Tibial artery (tissue), 4 donors: ENCODE results near the gene OLIG1.

Experiments
- DNase-seq, 2 donors: peaks; one replicate each; pipeline ENCODE4 v3.0.0-alpha.2; 2019
- H3K27ac ChIP-seq, 2 donors: fragments of 200-600 bp; sonication (generic) in 1 of 2; 1 replicate in 1 of 2; 2 replicates in 1 of 2; pipeline ENCODE4 v1.5.1; 2018 to 2019; ENCODE audit warnings: mild to moderate bottlenecking in 1 of 2
- H3K27me3 ChIP-seq, 2 donors: fragments of 200-600 bp; sonication (generic) in 1 of 2; one replicate each; pipeline versions ENCODE4 v1.5.1 to v1.6.0; 2016 to 2019
- H3K36me3 ChIP-seq, 3 donors: fragments of 200-600 bp; sonication (generic) in 2 of 3; one replicate each; pipeline ENCODE4 v1.5.1; 2016 to 2019; ENCODE audit warnings: mild to moderate bottlenecking in 2 of 3
- H3K4me1 ChIP-seq, 4 donors: fragments of 200-600 bp; sonication (generic) in 2 of 4; 1 replicate in 3 of 4; 2 replicates in 1 of 4; pipeline ENCODE4 v1.5.1; 2016 to 2019
- H3K4me3 ChIP-seq, 2 donors: fragments of 200-600 bp; sonication (generic) in 1 of 2; 1 replicate in 1 of 2; 2 replicates in 1 of 2; pipeline ENCODE4 v1.5.1; 2018 to 2019; ENCODE audit warnings: mild to moderate bottlenecking in 2 of 2
- H3K9me3 ChIP-seq, 3 donors: fragments of 200-600 bp; sonication (generic) in 1 of 3; one replicate each; pipeline ENCODE4 v1.5.1; 2016 to 2019
- intact Hi-C: fragments of 100-400 bp; cut with DNase I; formaldehyde crosslinking; loops from one replicate; pipeline ENCODE4 v1.15.0; 2023; ENCODE audit warnings: low total_unique reads
- TF ChIP-seq, protein P1 (sequence below), 2 experiments: fragments of 200-600 bp in 1 of 2; fragments of 450-650 bp in 1 of 2; IDR thresholded peaks; one replicate each; pipeline ENCODE4 v1.5.1; 2017 to 2019; ENCODE audit warnings: antibody characterized with exemption in 2 of 2, mild to moderate bottlenecking in 1 of 2, moderate library complexity in 1 of 2

The OLIG1 gene

DNA sequence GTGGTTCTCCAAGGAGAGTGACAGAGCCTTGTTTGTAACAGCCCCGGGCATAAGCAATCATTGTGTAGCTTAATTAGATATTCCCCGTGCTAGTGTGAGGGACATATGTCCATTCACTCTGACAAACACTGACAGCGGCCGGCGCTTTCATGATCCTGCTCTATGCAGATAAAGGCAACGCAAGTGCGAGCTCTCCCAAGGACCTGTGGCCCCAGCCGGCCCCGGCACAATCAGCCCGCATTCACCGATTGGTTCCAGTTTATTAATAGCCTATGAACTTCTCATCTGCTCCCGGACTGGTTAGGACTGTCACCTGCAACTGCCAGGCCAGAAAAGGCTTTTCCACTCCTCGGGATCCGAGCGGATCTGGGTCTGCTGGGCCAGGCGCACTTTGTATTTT lies 18.0 kb upstream of the OLIG1 start:
- no peaks in the 10 kb centered on the region for H3K9me3 ChIP-seq
- no peaks in the 10 kb centered on the region for H3K36me3 ChIP-seq
- H3K4me3 ChIP-seq: no peak overlapping the region
- H3K4me1 ChIP-seq: no peaks in the 10 kb centered on the region
- DNase-seq: no peak
- H3K27ac ChIP-seq: no peak overlapping the region
- TF ChIP-seq, protein P1, sequence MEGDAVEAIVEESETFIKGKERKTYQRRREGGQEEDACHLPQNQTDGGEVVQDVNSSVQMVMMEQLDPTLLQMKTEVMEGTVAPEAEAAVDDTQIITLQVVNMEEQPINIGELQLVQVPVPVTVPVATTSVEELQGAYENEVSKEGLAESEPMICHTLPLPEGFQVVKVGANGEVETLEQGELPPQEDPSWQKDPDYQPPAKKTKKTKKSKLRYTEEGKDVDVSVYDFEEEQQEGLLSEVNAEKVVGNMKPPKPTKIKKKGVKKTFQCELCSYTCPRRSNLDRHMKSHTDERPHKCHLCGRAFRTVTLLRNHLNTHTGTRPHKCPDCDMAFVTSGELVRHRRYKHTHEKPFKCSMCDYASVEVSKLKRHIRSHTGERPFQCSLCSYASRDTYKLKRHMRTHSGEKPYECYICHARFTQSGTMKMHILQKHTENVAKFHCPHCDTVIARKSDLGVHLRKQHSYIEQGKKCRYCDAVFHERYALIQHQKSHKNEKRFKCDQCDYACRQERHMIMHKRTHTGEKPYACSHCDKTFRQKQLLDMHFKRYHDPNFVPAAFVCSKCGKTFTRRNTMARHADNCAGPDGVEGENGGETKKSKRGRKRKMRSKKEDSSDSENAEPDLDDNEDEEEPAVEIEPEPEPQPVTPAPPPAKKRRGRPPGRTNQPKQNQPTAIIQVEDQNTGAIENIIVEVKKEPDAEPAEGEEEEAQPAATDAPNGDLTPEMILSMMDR (IDR thresholded peaks at IDR 0.05): no peak
- H3K27me3 ChIP-seq: peaks cover 0 to 20% of the 10 kb centered on the region in 2 donors
- intact Hi-C loops: no loop called here

DNA sequence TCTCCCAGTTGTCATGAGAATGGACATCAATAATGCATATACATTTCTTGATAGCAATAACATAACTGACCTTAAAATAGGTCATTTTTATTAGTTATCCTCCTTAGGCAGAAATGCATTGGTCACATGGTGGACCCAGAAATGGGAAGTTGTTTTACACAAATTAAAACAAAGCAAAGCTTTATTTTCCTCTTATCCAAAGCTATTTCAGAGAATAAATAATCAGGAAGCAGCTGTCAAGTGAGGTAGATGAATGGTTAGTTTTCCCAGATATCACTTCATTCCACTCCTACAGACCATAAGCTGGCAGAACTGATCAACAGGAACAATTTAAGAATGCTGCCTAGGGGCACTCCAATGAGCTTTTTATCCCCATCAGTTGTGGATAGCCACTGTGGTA lies 16.0 kb upstream of the OLIG1 start:
- H3K27ac ChIP-seq: no peak overlapping the region
- no peak overlapping the region for H3K4me3 ChIP-seq
- TF ChIP-seq, protein P1 (IDR thresholded peaks at IDR 0.05): no peak
- no peaks in the 10 kb centered on the region for H3K4me1 ChIP-seq
- DNase-seq: no peak
- peaks cover 0 to 17% of the 10 kb centered on the region in 2 donors for H3K27me3 ChIP-seq
- no peaks in the 10 kb centered on the region for H3K9me3 ChIP-seq
- H3K36me3 ChIP-seq: no peaks in the 10 kb centered on the region
- intact Hi-C loops: no loop called here

DNA sequence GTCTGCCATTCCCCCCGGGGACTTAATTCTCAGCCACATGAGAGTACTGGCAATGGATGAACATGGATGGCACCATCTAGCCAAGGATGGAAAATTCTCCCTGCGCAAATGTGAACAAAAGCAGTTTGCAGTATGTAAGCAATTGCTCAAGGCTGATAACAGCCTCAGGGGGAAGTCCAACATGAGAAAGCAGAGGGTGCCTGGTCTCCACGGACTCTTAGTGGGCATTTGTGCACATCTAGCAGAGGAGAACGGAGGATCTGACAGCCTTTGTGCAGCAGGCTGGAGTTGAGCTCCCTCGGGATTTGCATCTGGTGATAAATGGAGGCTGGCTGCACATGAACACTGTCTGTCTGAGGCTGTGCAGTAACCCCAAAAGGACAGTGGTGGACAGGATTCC lies 13.9 kb upstream of the OLIG1 start:
- DNase-seq: no peak

DNA sequence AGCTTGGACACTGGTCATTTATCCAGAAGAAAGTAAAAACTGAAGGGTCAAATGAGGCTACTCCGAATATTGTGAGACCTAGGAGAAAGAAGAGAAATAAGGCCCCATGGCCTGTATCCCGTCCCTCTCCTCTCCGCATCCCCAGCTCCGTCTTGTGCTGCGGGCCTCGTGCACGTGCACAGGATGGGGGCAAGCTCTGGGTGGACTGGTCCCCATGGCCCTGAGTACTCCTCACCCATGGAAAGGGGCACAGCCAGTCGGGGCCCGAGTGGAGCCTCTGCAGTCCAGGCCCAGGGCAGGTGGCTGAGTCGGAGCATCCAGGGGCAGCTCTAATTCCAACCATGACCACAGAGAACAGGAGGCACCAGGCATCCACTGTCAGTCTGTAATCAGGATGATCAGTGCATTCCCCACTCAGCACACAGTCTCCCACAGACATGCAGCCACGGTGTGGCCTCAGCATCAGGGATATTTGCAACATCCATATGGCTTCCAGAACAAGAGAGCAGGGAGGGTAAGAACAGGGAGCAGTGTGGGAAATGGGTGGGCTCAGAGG lies 12.5 kb upstream of the OLIG1 start:
- no peaks in the 10 kb centered on the region for H3K36me3 ChIP-seq
- TF ChIP-seq, protein P1 (IDR thresholded peaks at IDR 0.05): no peak
- H3K9me3 ChIP-seq: no peaks in the 10 kb centered on the region
- no peaks in the 10 kb centered on the region for H3K4me1 ChIP-seq
- DNase-seq: no peak
- no peak overlapping the region for H3K27ac ChIP-seq
- H3K27me3 ChIP-seq: peaks cover 0 to 42% of the 10 kb centered on the region in 2 donors
- H3K4me3 ChIP-seq: no peak overlapping the region
- intact Hi-C loops: no loop called here

More for the DNA sequence above, 13.9 kb upstream of the OLIG1 start:
- TF ChIP-seq, protein P1 (IDR thresholded peaks at IDR 0.05): no peak
- H3K27ac ChIP-seq: no peak overlapping the region
- no peaks in the 10 kb centered on the region for H3K36me3 ChIP-seq
- intact Hi-C loops: no loop called here
- no peak overlapping the region for H3K4me3 ChIP-seq
- no peaks in the 10 kb centered on the region for H3K4me1 ChIP-seq
- H3K27me3 ChIP-seq: peaks cover 0 to 31% of the 10 kb centered on the region in 2 donors
- no peaks in the 10 kb centered on the region for H3K9me3 ChIP-seq

DNA sequence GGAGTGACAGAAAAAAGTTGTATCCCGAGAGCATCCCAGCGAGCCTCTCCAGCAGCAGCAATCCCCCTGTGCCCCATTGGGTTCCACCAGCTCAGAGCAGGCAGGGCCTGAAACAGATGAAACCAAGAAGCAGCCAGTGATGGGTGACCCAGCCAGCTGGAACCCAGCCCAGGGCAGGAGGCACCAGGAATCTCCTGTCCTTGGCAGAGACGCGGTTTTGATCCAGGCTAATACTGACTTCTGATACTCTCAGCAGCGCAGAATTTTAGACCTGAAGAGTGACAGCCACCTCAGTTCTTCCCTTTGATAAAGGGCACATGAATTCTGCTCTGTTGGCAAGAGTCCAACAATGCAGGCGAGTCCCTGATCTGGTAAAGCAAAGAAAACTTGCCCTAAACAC lies 11.4 kb upstream of the OLIG1 start:
- Histone ChIP-seq H3K4me1 (no peaks in the 10 kb centered on the region), H3K9me3 (no peaks in the 10 kb centered on the region), H3K27me3 (peaks cover 0 to 46% of the 10 kb centered on the region in 2 donors), H3K27ac (no peak overlapping the region), H3K36me3 (no peaks in the 10 kb centered on the region), H3K4me3 (no peak overlapping the region)
- no peak for DNase-seq
- TF ChIP-seq, protein P1 (IDR thresholded peaks at IDR 0.05): no peak
- intact Hi-C loops: no loop called here

DNA sequence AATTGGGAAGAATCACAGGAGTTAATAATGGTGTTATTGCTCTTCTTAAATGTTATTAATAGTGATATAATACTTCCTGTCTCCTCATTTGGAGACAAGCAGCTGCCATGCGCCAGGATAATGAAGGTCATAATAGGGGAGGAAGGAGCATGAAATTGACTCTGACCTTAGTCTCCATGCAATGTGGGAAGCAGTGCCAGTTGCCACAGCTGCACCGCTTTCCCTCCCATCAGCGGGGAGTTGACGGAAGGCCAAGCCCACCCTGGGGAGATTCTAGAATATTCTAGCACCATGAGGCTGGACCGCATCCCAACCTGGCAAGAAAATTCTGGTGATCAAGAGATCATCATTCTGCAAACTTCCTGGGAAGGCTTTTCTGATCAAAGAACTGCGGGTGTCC lies 11.0 kb upstream of the OLIG1 start:
- H3K27me3 ChIP-seq: peaks cover 0 to 50% of the 10 kb centered on the region in 2 donors
- H3K27ac ChIP-seq: no peak overlapping the region
- DNase-seq: no peak

More for the DNA sequence above, 11.0 kb upstream of the OLIG1 start:
- TF ChIP-seq, protein P1 (IDR thresholded peaks at IDR 0.05): no peak
- Histone ChIP-seq H3K9me3 (no peaks in the 10 kb centered on the region), H3K4me1 (no peaks in the 10 kb centered on the region), H3K4me3 (no peak overlapping the region), H3K36me3 (no peaks in the 10 kb centered on the region)
- intact Hi-C loops: no loop called here
